ENCODE data around the gene GALNT13.

The GALNT13 gene

DNA sequence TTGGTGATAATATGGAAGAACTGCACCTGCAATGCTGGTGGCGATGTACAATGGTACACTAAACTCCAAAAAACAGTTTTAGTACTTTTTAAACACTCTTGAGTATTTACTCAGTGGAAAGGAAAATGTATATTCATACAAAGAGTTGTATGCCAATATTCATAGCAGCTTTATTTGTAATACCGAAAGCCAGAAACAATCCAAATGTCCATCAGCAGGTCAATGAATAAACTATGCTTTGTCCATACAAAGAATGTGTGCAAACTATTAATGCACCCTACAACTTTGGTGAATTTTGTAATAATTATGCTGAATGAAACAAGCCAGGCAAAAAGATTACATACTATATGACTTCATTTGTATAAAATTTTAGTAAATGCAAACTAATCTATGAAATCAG is 396.3 kb downstream of the GALNT13 start:
- TF ChIP-seq, protein P1, sequence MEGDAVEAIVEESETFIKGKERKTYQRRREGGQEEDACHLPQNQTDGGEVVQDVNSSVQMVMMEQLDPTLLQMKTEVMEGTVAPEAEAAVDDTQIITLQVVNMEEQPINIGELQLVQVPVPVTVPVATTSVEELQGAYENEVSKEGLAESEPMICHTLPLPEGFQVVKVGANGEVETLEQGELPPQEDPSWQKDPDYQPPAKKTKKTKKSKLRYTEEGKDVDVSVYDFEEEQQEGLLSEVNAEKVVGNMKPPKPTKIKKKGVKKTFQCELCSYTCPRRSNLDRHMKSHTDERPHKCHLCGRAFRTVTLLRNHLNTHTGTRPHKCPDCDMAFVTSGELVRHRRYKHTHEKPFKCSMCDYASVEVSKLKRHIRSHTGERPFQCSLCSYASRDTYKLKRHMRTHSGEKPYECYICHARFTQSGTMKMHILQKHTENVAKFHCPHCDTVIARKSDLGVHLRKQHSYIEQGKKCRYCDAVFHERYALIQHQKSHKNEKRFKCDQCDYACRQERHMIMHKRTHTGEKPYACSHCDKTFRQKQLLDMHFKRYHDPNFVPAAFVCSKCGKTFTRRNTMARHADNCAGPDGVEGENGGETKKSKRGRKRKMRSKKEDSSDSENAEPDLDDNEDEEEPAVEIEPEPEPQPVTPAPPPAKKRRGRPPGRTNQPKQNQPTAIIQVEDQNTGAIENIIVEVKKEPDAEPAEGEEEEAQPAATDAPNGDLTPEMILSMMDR (conservative IDR thresholded peaks at IDR 0.05; ENCODE audit: control insufficient read depth, insufficient read depth, low read depth, low read length) = no peak
- DNase-seq (ENCODE audit: low read depth) = no peak
- H3K4me3 ChIP-seq (ENCODE audit: control insufficient read depth, low read depth, low read length) = no peak overlapping the region

DNA sequence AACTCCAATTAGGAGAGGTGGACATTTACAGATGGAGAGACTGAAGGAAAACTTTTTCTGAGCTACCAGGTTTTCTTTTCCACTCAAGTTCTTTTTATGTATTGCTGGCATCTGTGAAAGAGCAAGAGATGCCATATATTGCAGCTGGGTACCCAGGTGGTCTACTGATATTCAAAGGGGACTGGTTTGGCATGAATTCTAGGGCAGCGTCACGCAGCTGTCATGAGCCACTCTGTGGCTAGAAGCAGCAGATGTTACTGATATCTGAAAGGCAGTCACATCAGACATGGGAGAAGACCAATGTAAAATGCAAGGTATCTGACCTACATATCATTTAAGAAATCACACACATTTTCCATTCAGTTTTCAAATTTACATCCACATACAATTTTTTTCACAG is 408.8 kb downstream of the GALNT13 start:
- TF ChIP-seq, protein P1 (conservative IDR thresholded peaks at IDR 0.05; ENCODE audit: control insufficient read depth, insufficient read depth, low read depth, low read length) = no peak

DNA sequence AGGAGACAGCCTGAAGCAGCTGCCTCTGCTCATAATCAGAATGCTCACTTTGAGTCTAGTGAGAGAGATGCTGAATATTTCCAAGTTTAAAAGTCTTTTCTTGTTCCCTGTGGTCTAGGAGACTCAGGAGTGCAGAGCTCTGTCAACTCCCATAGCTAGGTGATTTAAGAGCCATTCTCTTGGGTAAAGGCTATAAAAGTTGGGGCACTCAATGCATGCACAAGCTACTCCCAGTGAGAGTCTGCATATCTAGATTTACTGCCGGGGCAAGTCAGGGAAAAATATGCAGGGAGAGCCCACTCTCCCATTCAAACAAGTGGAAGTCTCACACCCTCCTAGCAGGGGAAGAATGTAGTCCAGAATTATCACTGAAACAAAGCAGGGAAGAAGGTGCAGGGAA is 418.1 kb downstream of the GALNT13 start:
- TF ChIP-seq, protein P1 (conservative IDR thresholded peaks at IDR 0.05; ENCODE audit: control insufficient read depth, insufficient read depth, low read depth, low read length) = no peak
- DNase-seq (ENCODE audit: low read depth) = no peak
- no peak overlapping the region for H3K4me3 ChIP-seq (ENCODE audit: control insufficient read depth, low read depth, low read length)

More for the DNA sequence above, 408.8 kb downstream of the GALNT13 start:
- no peak overlapping the region for H3K4me3 ChIP-seq (ENCODE audit: control insufficient read depth, low read depth, low read length)
- no peak for DNase-seq (ENCODE audit: low read depth)

DNA sequence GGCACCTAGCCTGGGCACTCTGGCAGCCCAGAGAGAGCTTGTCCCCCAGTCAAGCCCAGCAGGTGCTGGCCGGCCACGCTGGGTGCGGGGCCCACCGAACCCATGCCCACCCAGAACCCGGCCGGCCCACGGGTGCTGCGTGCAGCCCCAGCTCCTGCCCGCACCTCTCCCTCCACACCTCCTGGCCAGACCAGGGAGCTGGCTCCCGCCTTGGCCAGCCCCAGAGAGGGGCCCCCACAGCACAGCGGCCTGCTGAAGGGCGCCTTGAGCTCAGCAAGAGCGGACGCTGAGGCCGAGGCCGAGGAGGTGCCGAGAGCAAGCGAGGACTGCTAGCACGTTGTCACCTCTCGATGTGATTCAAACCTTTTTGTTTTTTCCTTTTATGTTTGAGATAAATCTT is 419.8 kb downstream of the GALNT13 start:
- TF ChIP-seq, protein P1 (conservative IDR thresholded peaks at IDR 0.05; ENCODE audit: control insufficient read depth, insufficient read depth, low read depth, low read length) = no peak

DNA sequence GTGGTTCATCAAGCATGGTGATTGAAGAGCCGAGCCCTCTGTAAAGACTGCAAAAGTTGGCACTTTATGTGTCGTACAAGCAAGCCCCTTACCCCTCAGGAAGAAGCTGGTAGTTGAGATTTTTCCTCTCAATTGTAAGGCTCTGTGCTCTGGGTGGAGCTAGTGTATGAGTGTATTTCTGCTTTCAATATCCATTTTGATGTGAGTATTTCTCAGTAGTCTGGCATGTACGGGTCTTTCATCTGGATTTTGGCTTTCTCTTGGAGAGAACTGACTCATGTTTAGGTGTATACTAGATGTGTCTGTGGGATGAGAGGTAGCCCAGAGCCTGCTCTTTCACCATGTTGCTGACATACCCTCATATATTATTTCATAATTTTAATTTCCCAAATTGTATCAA is 420.2 kb downstream of the GALNT13 start:
- no peak overlapping the region for H3K4me3 ChIP-seq (ENCODE audit: control insufficient read depth, low read depth, low read length)
- TF ChIP-seq, protein P1 (conservative IDR thresholded peaks at IDR 0.05; ENCODE audit: control insufficient read depth, insufficient read depth, low read depth, low read length) = no peak
- no peak for DNase-seq (ENCODE audit: low read depth)

More for the DNA sequence above, 419.8 kb downstream of the GALNT13 start:
- DNase-seq (ENCODE audit: low read depth) = no peak
- no peak overlapping the region for H3K4me3 ChIP-seq (ENCODE audit: control insufficient read depth, low read depth, low read length)

DNA sequence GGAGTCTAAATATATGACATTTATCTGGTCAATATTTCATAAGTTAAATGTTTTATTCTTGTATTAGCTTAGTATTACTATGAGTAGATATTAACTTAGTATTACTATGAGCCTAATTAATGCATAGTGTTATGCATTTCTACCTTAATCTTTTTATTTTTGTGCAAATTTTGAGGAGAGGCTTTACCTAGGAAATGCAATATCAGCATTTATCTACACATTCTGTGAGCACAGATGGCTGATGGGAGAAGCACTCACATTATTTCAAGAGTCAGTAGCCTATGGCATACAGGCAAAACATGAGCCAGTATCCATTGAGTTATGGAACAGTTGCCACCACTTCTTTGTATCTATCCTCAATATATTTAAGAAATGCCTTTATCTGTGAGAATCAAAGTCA is 422.1 kb downstream of the GALNT13 start:
- no peak overlapping the region for H3K4me3 ChIP-seq (ENCODE audit: control insufficient read depth, low read depth, low read length)
- DNase-seq (ENCODE audit: low read depth) = no peak
- TF ChIP-seq, protein P1 (conservative IDR thresholded peaks at IDR 0.05; ENCODE audit: control insufficient read depth, insufficient read depth, low read depth, low read length) = no peak
